HEK293T (cell line): ENCODE results near the gene IP6K2.

Experiments used
- BHLHE40 ChIP-seq: fragments of 450-650 bp; IDR thresholded peaks from 2 replicates; pipeline ENCODE4 v1.6.1; 2016; ENCODE audit warnings: mild to moderate bottlenecking, moderate library complexity, borderline replicate concordance
- CTBP1 ChIP-seq: fragments of 450-650 bp; IDR thresholded peaks from 2 replicates; pipeline ENCODE4 v1.6.1; 2016; ENCODE audit warnings: borderline replicate concordance
- FOXK2 ChIP-seq: fragments of 450-650 bp; IDR thresholded peaks from 2 replicates; pipeline ENCODE4 v1.6.1; 2016; ENCODE audit warnings: mild to moderate bottlenecking
- FOXM1 ChIP-seq: fragments of 450-650 bp; IDR thresholded peaks from 2 replicates; pipeline ENCODE4 v1.6.1; 2017; ENCODE audit warnings: mild to moderate bottlenecking, borderline replicate concordance
- NFRKB ChIP-seq: fragments of 450-650 bp; IDR thresholded peaks from 2 replicates; pipeline ENCODE4 v1.6.1; 2016; ENCODE audit warnings: mild to moderate bottlenecking, moderate library complexity
- SP1 ChIP-seq: fragments of 450-650 bp; IDR thresholded peaks from 2 replicates; pipeline ENCODE4 v1.6.1; 2017
- SUZ12 ChIP-seq: fragments of 450-650 bp; IDR thresholded peaks from 2 replicates; pipeline ENCODE4 v1.6.1; 2016; ENCODE audit warnings: mild to moderate bottlenecking
- ZNF384 ChIP-seq: fragments of 450-650 bp; IDR thresholded peaks from 2 replicates; pipeline ENCODE4 v1.6.1; 2016
- TF ChIP-seq, protein P1 (sequence below): fragments of 450-650 bp; IDR thresholded peaks from 2 replicates; pipeline ENCODE4 v1.6.1; 2016

DNA sequence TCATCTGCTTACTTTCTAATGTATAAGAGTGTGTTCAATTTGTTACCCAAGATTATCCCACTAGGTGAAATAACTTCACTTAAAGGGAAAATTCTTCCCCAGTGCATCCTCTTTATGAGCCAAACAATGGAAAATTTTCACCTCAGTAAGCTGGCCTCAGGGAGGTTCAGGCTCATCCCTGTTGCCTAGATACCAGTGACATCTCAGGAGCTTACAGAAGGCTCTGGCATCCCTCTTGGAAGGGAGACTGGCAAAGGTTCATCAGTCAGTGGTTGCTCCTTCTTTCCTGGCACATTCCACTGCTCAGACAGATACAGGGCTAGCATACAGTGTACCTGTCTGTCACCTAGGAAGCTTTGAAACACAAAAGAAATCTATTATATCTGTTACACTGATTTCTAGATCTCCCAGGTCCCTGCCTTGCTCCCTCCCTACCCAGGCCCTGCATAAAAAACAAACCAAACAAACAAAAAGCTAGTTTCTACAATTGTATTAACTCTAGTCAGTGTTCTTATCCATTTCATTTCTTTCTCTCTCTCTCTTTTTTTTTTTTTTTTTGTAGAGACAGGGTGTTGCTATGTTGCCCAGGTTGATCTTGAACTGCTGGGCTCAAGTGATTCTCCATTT is 1.7 kb downstream of the IP6K2 start:
- TF ChIP-seq BHLHE40, result no peak
- TF ChIP-seq FOXM1, result no peak
- TF ChIP-seq NFRKB, result no peak
- TF ChIP-seq ZNF384, result no peak
- no peak for TF ChIP-seq SP1
- TF ChIP-seq, protein P1, sequence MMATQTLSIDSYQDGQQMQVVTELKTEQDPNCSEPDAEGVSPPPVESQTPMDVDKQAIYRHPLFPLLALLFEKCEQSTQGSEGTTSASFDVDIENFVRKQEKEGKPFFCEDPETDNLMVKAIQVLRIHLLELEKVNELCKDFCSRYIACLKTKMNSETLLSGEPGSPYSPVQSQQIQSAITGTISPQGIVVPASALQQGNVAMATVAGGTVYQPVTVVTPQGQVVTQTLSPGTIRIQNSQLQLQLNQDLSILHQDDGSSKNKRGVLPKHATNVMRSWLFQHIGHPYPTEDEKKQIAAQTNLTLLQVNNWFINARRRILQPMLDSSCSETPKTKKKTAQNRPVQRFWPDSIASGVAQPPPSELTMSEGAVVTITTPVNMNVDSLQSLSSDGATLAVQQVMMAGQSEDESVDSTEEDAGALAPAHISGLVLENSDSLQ, result no peak
- no peak for TF ChIP-seq FOXK2
- no peak for TF ChIP-seq SUZ12
- no peak for TF ChIP-seq CTBP1
